H9 (cell line): ENCODE measurements around the gene NHLRC4. TPM values are rescaled to one million over a fixed set of nuclear protein-coding genes. Genes with fewer than 3 reads are reported as not detected.

Experiments
- DNase-seq: peaks from one replicate; pipeline ENCODE4 v3.0.0-alpha.2; 2017
- H2AFZ ChIP-seq: one replicate; pipeline ENCODE4 v1.6.1; 2013; ENCODE audit warnings: mild to moderate bottlenecking, low read length, control low read depth, moderate library complexity
- H2AK5ac ChIP-seq: 2 replicates; pipeline ENCODE4 v1.6.1; 2013; ENCODE audit warnings: low read length, control low read depth, mixed read lengths; ENCODE audit not compliant: insufficient read length
- H2BK120ac ChIP-seq: one replicate; pipeline ENCODE4 v1.6.1; 2013; ENCODE audit warnings: low read depth, mild to moderate bottlenecking, low read length, control low read depth, inconsistent platforms; ENCODE audit not compliant: poor library complexity, severe bottlenecking
- H2BK12ac ChIP-seq: 2 replicates; pipeline ENCODE4 v1.6.1; 2013; ENCODE audit warnings: low read length, control low read depth, mixed read lengths, low read depth; ENCODE audit not compliant: insufficient read length
- H2BK15ac ChIP-seq: 2 replicates; pipeline ENCODE4 v1.6.1; 2013; ENCODE audit warnings: low read depth, low read length, control low read depth
- H2BK20ac ChIP-seq: one replicate; pipeline ENCODE4 v1.6.1; 2013; ENCODE audit warnings: low read depth, mild to moderate bottlenecking, low read length, control low read depth, inconsistent platforms; ENCODE audit not compliant: poor library complexity, severe bottlenecking
- H2BK5ac ChIP-seq: 2 replicates; pipeline ENCODE4 v1.6.1; 2013; ENCODE audit warnings: low read length, control low read depth, mixed read lengths; ENCODE audit not compliant: insufficient read length
- H3K14ac ChIP-seq: 2 replicates; pipeline ENCODE4 v1.6.1; 2013; ENCODE audit warnings: low read length, control low read depth; ENCODE audit not compliant: insufficient read depth
- H3K18ac ChIP-seq: 2 replicates; pipeline ENCODE4 v1.6.1; 2013; ENCODE audit warnings: low read depth, mild to moderate bottlenecking, mixed read lengths, low read length, control low read depth; ENCODE audit not compliant: insufficient read length
- H3K23ac ChIP-seq: 2 replicates; pipeline ENCODE4 v1.6.1; 2013; ENCODE audit warnings: low read length, control low read depth, mixed read lengths, low read depth; ENCODE audit not compliant: insufficient read length
- H3K23me2 ChIP-seq: 2 replicates; pipeline ENCODE4 v1.6.1; 2013; ENCODE audit warnings: low read depth, mild to moderate bottlenecking, mixed read lengths, low read length, control low read depth; ENCODE audit not compliant: insufficient read length, poor library complexity, severe bottlenecking
- H3K27ac ChIP-seq: 2 replicates; pipeline ENCODE4 v1.5.1; 2013; ENCODE audit warnings: low read length, control low read depth, mixed read lengths, low read depth; ENCODE audit not compliant: insufficient read length
- H3K27me3 ChIP-seq: 2 replicates; pipeline ENCODE4 v1.6.1; 2013; ENCODE audit warnings: low read length, control low read depth, inconsistent platforms; ENCODE audit not compliant: insufficient read depth
- H3K4ac ChIP-seq: 2 replicates; pipeline ENCODE4 v1.6.1; 2013; ENCODE audit warnings: low read depth, mild to moderate bottlenecking, control low read depth, inconsistent platforms, low read length, moderate library complexity
- H3K4me1 ChIP-seq: 2 replicates; pipeline ENCODE4 v1.6.1; 2013; ENCODE audit warnings: low read length, control low read depth, inconsistent platforms; ENCODE audit not compliant: insufficient read depth
- H3K4me2 ChIP-seq: 2 replicates; pipeline ENCODE4 v1.6.1; 2013; ENCODE audit warnings: low read length, control low read depth, mixed read lengths; ENCODE audit not compliant: insufficient read length, insufficient read depth
- H3K56ac ChIP-seq: 2 replicates; pipeline ENCODE4 v1.6.1; 2013; ENCODE audit warnings: low read depth, mild to moderate bottlenecking, mixed read lengths, low read length, control low read depth; ENCODE audit not compliant: insufficient read length
- H3K79me1 ChIP-seq: 2 replicates; pipeline ENCODE4 v1.6.1; 2013; ENCODE audit warnings: low read depth, mild to moderate bottlenecking, moderate library complexity, low read length, control low read depth, inconsistent platforms; ENCODE audit not compliant: insufficient read depth, poor library complexity, severe bottlenecking
- H3K79me2 ChIP-seq: 2 replicates; pipeline ENCODE4 v1.6.1; 2013; ENCODE audit warnings: low read length, control low read depth, inconsistent platforms; ENCODE audit not compliant: insufficient read depth
- H3K9ac ChIP-seq: 2 replicates; pipeline ENCODE4 v1.6.1; 2013; ENCODE audit warnings: low read length, control low read depth, mixed read lengths; ENCODE audit not compliant: insufficient read length; ENCODE audit errors: extremely low read depth
- H3K9me3 ChIP-seq: one replicate; pipeline ENCODE4 v1.6.1; 2013; ENCODE audit warnings: low read depth, low read length, inconsistent platforms; ENCODE audit not compliant: control insufficient read depth
- H3T11ph ChIP-seq: one replicate; pipeline ENCODE4 v1.6.1; 2013; ENCODE audit warnings: mild to moderate bottlenecking, low read length, control low read depth, inconsistent platforms
- H4K20me1 ChIP-seq: one replicate; pipeline ENCODE4 v1.6.1; 2013; ENCODE audit not compliant: control insufficient read depth, insufficient read length, insufficient read depth
- H4K5ac ChIP-seq: 2 replicates; pipeline ENCODE4 v1.6.1; 2013; ENCODE audit warnings: low read depth, mild to moderate bottlenecking, mixed read lengths, low read length, control low read depth; ENCODE audit not compliant: insufficient read length
- H4K8ac ChIP-seq: replicated peaks from 2 replicates; pipeline ENCODE4 v1.6.1; 2013; ENCODE audit warnings: low read length, control low read depth, mixed read lengths, low read depth; ENCODE audit not compliant: insufficient read length
- H4K91ac ChIP-seq: 2 replicates; pipeline ENCODE4 v1.6.1; 2013; ENCODE audit warnings: low read depth, mild to moderate bottlenecking, moderate library complexity, mixed read lengths, low read length, control low read depth; ENCODE audit not compliant: insufficient read length
- H3K27ac Mint-ChIP-seq, 3 experiments: 2 replicates in 2 of 3; 3 replicates in 1 of 3; pipeline ENCODE4 v1.8.0; 2020 to 2021; ENCODE audit warnings: mixed read lengths in 3 of 3, mild to moderate bottlenecking in 1 of 3, moderate library complexity in 1 of 3
- H3K27me3 Mint-ChIP-seq: 2 replicates; pipeline ENCODE4 v1.8.0; 2021; ENCODE audit warnings: low read depth, mild to moderate bottlenecking, moderate library complexity, mixed read lengths
- H3K36me3 Mint-ChIP-seq, 3 experiments: 2 replicates in 2 of 3; 3 replicates in 1 of 3; pipeline ENCODE4 v1.8.0; 2020 to 2021; ENCODE audit warnings: low read depth in 3 of 3, mixed read lengths in 3 of 3; ENCODE audit not compliant: insufficient read depth in 1 of 3
- H3K4me1 Mint-ChIP-seq, 2 experiments: 2 replicates each; pipeline ENCODE4 v1.8.0; 2020; ENCODE audit warnings: mixed read lengths in 2 of 2
- H3K4me3 Mint-ChIP-seq, 2 experiments: 2 replicates in 1 of 2; 3 replicates in 1 of 2; pipeline ENCODE4 v1.8.0; 2020 to 2021; ENCODE audit warnings: mild to moderate bottlenecking in 2 of 2, mixed read lengths in 2 of 2, moderate library complexity in 1 of 2
- H3K9me3 Mint-ChIP-seq, 2 experiments: 2 replicates in 1 of 2; 3 replicates in 1 of 2; pipeline ENCODE4 v1.8.0; 2020; ENCODE audit warnings: mild to moderate bottlenecking in 2 of 2, mixed read lengths in 2 of 2, moderate library complexity in 1 of 2
- WGBS: extraction: QIAGEN DNeasy Blood & Tissue Kit; methylation state at CpG from one replicate; pipeline ENCODE4 v1.1.7; 2013; ENCODE audit warnings: missing lambda C conversion rate, low lambda C conversion rate, mixed read lengths; ENCODE audit not compliant: insufficient read length; ENCODE audit errors: extremely low coverage; 5-methylcytosine and 5-hydroxymethylcytosine counted together
- total RNA-seq: library from RNA; stranded (reverse); gene quantifications from 2 replicates; pipeline ENCODE4 v1.2.1, GENCODE V29; 2021
- TF ChIP-seq, protein P1 (sequence below): fragments of 200-600 bp; sonication (generic); conservative IDR thresholded peaks from 3 replicates; pipeline ENCODE4 v1.8.0; 2021; ENCODE audit warnings: antibody characterized with exemption, mild to moderate bottlenecking

The NHLRC4 gene
- total RNA-seq, 1 experiment from 2014 or later: 0.42 TPM

GRCh38 chr16:609984-610383, 43.2 kb downstream of the NHLRC4 start:
- Histone ChIP-seq H2BK120ac (no peak overlapping the region), H3K23ac (no peak overlapping the region), H3K4ac (no peak overlapping the region), H3K14ac (no peak overlapping the region), H4K8ac (no peak overlapping the region), H4K5ac (no peak overlapping the region), H2AK5ac (no peak overlapping the region), H3T11ph (no peak overlapping the region), H3K9ac (no peak overlapping the region), H3K79me1 (peaks cover 2% of the 10 kb centered on the region), H3K79me2 (no peaks in the 10 kb centered on the region), H3K9me3 (no peaks in the 10 kb centered on the region), H2BK15ac (no peak overlapping the region), H4K91ac (no peak overlapping the region), H3K18ac (no peak overlapping the region), H3K27me3 (no peaks in the 10 kb centered on the region), H3K4me2 (no peak overlapping the region), H3K27ac (no peak overlapping the region), H3K23me2 (no peaks in the 10 kb centered on the region), H3K56ac (no peak overlapping the region), H2BK12ac (no peak overlapping the region), H2BK5ac (no peak overlapping the region), H4K20me1 (no peaks in the 10 kb centered on the region), H2AFZ (no peak overlapping the region), H2BK20ac (no peak overlapping the region), H3K4me1 (no peaks in the 10 kb centered on the region)
- WGBS: no CpG with 5 or more reads among the region's 14 CpGs
- peaks cover 9 to 10% of the 10 kb centered on the region in 2 experiments for H3K9me3 Mint-ChIP-seq
- peaks cover 7% of the 10 kb centered on the region for H3K27me3 Mint-ChIP-seq
- H3K27ac Mint-ChIP-seq: peak overlapping the region in 1 of 3 experiments; percentile 52; a peak in 2 of 7 replicates
- peaks cover 14 to 21% (median 19%) of the 10 kb centered on the region in 3 experiments for H3K36me3 Mint-ChIP-seq
- TF ChIP-seq, protein P1, sequence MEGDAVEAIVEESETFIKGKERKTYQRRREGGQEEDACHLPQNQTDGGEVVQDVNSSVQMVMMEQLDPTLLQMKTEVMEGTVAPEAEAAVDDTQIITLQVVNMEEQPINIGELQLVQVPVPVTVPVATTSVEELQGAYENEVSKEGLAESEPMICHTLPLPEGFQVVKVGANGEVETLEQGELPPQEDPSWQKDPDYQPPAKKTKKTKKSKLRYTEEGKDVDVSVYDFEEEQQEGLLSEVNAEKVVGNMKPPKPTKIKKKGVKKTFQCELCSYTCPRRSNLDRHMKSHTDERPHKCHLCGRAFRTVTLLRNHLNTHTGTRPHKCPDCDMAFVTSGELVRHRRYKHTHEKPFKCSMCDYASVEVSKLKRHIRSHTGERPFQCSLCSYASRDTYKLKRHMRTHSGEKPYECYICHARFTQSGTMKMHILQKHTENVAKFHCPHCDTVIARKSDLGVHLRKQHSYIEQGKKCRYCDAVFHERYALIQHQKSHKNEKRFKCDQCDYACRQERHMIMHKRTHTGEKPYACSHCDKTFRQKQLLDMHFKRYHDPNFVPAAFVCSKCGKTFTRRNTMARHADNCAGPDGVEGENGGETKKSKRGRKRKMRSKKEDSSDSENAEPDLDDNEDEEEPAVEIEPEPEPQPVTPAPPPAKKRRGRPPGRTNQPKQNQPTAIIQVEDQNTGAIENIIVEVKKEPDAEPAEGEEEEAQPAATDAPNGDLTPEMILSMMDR: no peak
- peaks cover 11 to 13% of the 10 kb centered on the region in 2 experiments for H3K4me1 Mint-ChIP-seq
- no peak overlapping the region for H3K4me3 Mint-ChIP-seq
- DNase-seq: no peak
